NCI-H510A (cell line): Measurements from ENCODE around the gene INTS1.
"Not testable (repeated sequence)": the region's sequence is repeated elsewhere in the genome, so short reads cannot be mapped to it uniquely, and the experiment has no call there.

ENCODE experiments used
- DNase-seq: peaks from one replicate; lab custom pipeline; 2025; lab: John Stamatoyannopoulos, UW

The INTS1 gene

GRCh38 chr7:1445341-1445740 lies 58.8 kb downstream of the INTS1 start:
- no peak for DNase-seq

GRCh38 chr7:1444925-1445322 lies 59.3 kb downstream of the INTS1 start:
- no peak for DNase-seq

- no peak for DNase-seq
Observed at GRCh38 chr7:1444214-1444924, 59.8 kb downstream of the INTS1 start.

GRCh38 chr7:1443587-1444200 lies 60.5 kb downstream of the INTS1 start:
- not testable (repeated sequence) for DNase-seq

GRCh38 chr7:1442355-1443124 lies 61.6 kb downstream of the INTS1 start:
- DNase-seq: no peak

- DNase-seq: no peak
Observed at GRCh38 chr7:1441615-1442354, 62.4 kb downstream of the INTS1 start.

GRCh38 chr7:1440620-1441019 lies 63.6 kb downstream of the INTS1 start:
- no peak for DNase-seq

- no peak for DNase-seq
Observed at GRCh38 chr7:1439373-1440363, 64.5 kb downstream of the INTS1 start.

- DNase-seq: no peak
Observed at GRCh38 chr7:1438821-1439220, 65.4 kb downstream of the INTS1 start.

GRCh38 chr7:1438208-1438607 lies 66.0 kb downstream of the INTS1 start:
- DNase-seq: no peak

- DNase-seq: no peak
Observed at GRCh38 chr7:1437155-1437880, 66.9 kb downstream of the INTS1 start.

DNA sequence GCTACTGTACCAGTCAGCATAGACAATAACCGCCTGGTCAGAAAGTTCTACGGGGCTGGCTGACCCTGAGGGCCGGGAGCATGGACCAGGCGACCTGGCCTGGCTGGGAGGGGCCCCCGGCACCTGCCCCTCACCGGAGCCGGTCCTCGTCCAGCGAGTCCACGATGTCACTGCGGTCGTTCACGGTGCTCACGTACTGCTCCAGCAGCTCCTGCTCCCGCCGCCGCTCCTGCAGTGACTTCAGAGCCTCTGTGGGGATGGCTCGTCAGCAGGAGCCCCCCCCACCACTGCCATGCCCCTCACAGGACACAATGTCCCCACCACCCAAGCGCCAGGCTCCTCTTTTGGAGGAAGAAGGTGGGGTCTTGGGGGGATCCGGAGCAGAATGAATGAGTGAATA lies 67.6 kb downstream of the INTS1 start:
- no peak for DNase-seq

DNA sequence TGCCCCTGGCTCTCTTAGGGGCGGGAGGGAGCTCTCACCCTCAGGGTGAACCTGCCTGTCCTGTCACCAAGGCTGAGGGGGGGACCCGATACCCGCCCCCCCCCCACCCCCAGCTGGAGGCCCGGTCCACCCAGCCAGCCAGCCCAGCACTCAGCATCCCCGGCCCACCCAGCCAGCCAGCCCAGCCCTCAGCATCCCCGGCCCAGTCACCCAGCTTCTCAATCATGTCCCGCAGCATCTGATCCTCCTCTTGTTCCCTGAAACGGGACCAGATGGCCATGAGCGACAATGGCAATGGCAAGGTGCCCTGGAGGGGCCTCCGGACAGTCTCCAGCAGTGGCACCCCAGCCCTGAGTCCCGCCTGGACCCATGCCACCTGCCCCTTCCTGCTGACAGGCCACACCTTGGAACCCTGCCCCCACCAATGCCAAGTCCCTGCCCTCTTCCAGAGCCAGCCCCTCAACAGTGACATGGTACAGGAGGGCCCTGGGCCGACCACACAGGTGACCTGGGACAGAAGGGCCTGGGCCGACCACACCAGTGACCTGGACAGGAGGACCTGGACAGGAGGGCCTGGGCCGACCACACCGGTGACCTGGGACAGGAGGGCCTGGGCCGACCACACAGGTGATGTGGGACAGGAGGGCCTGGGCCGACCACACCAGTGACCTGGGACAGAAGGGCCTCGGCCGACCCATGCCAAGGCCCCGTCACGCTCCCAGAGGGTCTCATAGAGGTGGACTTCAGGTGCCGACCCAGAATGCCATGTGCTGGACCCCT lies 69.1 kb downstream of the INTS1 start:
- DNase-seq: no peak

DNA sequence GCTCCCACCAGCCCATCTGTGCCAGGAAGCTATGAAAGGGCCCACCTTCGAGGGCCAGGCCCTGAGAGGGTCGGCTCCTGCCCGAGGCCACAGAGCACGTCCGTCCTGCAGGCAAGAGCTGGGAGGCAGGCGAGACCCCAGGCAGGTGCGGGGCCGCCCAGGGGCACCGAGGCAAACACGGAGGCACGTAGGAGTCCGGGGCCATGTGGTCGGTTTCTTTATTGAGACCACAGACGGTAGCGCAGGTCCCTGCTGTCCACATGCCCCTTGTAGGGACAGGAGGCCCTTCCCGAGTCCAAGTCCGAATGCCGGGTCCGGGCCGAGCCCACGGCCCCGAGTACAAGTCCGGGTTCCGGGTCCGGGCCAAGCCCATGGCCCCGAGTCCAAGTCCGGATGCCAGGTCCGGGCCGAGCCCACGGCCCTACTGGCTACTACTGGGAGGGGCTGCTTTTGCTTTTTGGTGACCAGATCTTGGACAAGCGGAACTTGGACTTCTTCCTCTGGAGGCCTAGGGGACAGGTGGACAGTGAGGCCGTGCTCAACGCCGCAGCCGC lies 69.9 kb downstream of the INTS1 start:
- no peak for DNase-seq

- DNase-seq: no peak
Observed at GRCh38 chr7:1433128-1433920, 70.9 kb downstream of the INTS1 start.

DNA sequence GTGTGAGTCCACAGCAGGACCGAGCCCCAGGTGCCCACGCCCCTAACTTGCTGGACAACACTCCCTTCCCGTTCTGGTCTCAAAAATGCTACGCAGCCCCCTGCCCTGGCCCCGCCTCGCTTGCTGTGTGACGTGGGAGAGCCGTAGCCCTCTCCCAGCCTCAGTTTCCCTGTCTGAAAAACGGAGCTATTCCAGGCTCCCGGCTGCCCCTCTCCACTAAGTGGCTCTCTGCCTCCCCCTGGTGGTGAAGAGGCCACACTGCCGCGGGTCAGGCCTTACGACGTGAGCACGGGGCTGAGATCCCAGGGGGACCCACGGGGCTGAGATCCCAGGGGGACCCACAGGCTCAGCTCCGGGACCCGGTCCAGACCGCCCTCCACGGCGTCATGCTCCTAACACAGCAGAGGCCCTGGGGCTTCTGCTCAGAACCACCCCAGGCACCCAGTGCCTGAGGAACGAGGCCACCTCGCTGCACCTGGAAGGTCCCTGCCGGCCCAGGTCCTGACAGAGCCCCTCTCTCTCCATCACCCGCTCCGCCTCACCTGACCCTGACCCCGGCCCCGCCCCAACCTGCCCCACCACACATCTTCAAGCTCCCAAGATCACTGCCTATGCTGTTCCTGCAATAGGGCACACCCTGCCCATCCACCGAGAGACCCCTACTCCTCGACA lies 71.6 kb downstream of the INTS1 start:
- DNase-seq: no peak

DNA sequence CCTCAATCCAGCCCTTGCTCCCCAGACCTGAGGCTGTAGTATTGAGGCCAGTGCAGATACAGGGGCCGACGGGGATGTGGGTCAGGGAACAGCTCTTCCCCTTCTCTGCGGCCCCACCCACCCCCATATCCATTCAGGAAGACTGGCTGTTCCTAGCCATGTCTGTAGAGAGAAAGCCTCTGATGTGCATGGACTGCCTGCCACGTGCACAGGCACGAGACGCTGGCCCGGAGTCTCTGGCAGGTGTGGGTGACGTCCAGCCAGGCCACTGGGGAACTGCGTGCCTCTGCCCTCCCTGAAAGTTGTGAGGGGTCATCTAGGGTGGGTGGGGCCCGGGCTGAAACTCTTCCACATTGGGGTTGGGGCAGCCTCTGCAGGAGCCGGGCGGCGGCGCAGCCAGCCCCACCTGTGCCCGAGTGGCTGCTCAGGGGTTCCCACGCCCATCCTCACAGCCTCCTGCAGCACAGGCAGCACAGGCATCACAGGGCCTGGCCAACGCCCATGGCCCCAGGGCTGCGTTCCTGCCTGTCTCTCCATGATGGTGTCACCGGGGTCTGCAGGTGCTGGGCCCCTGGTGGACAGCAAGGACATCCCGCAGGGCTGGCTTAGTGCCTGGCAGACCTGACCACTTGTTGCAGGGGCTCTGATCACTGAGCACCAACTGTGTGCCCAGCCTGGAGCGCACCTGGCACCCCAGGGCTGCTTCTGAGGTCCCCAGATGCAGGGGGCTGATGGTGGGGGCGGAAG lies 72.4 kb downstream of the INTS1 start:
- no peak for DNase-seq
